Suprapubic skin (tissue), 3 donors: ENCODE measurements around the gene KIR3DL1.
"Not testable (repeated sequence)": the region's sequence is repeated elsewhere in the genome, so short reads cannot be mapped to it uniquely, and the experiment has no call there.

Experiments
- POLR2AphosphoS5 ChIP-seq, 3 donors: sonication (generic); formaldehyde crosslinking; IDR thresholded peaks; one replicate each; pipeline ENCODE4 v1.6.1; 2017; ENCODE audit warnings: antibody characterized with exemption in 3 of 3
- TF ChIP-seq, protein P1 (sequence below), 2 donors: fragments of 200-600 bp in 1 of 2; fragments of 450-650 bp in 1 of 2; sonication (generic) in 1 of 2; IDR thresholded peaks; one replicate each; pipeline ENCODE4 v1.5.1; 2016 to 2019; ENCODE audit warnings: antibody characterized with exemption in 2 of 2, mild to moderate bottlenecking in 1 of 2, moderate library complexity in 1 of 2

- TF ChIP-seq, protein P1, sequence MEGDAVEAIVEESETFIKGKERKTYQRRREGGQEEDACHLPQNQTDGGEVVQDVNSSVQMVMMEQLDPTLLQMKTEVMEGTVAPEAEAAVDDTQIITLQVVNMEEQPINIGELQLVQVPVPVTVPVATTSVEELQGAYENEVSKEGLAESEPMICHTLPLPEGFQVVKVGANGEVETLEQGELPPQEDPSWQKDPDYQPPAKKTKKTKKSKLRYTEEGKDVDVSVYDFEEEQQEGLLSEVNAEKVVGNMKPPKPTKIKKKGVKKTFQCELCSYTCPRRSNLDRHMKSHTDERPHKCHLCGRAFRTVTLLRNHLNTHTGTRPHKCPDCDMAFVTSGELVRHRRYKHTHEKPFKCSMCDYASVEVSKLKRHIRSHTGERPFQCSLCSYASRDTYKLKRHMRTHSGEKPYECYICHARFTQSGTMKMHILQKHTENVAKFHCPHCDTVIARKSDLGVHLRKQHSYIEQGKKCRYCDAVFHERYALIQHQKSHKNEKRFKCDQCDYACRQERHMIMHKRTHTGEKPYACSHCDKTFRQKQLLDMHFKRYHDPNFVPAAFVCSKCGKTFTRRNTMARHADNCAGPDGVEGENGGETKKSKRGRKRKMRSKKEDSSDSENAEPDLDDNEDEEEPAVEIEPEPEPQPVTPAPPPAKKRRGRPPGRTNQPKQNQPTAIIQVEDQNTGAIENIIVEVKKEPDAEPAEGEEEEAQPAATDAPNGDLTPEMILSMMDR (IDR thresholded peaks at IDR 0.05): not testable (repeated sequence)
- TF ChIP-seq POLR2AphosphoS5 (IDR thresholded peaks at IDR 0.05): not testable (repeated sequence)
Observed at GRCh38 chr19:54843171-54843570, 26.9 kb downstream of the KIR3DL1 start.
